Panc1 (cell line): ENCODE measurements around the gene VPS41. TPM values are rescaled to one million over a fixed set of nuclear protein-coding genes. Genes with fewer than 3 reads are reported as not detected.

ENCODE experiments used
- ATAC-seq: fragments of 200-7000 bp; cut with Tn5 transposase; 2 replicates; pipeline ENCODE4 v1.9.1; 2020; ENCODE audit warnings: mild to moderate bottlenecking, moderate library complexity
- BruUV-seq: library from RNA; stranded (reverse); fragments of 400-500 nt; replicated peaks from 2 replicates; lab custom pipeline; 2021; lab: Mats Ljungman, UMichigan
- CTCF ChIA-PET: fragments of 300-600 bp; sonication (Branson Sonifier 250); formaldehyde crosslinking; loops from one replicate; lab custom pipeline; 2022; ENCODE audit warnings: antibody characterized with exemption; lab: Charles Lee
- POLR2A ChIA-PET: fragments of 300-600 bp; sonication (Branson Sonifier 250); formaldehyde crosslinking; loops from one replicate; lab custom pipeline; 2022; ENCODE audit warnings: antibody characterized with exemption; lab: Charles Lee
- DNase-seq: peaks from one replicate; pipeline ENCODE4 v3.0.0-alpha.2; 2010; ENCODE audit warnings: low read depth, low spot score
- H3K27ac ChIP-seq: 2 replicates; pipeline ENCODE4 v1.5.1; 2011; ENCODE audit warnings: mild to moderate bottlenecking, low read length, inconsistent platforms
- H3K27me3 ChIP-seq: fragments of 200-500 bp; sonication (Bioruptor generic); 2 replicates; pipeline ENCODE4 v1.6.0; 2014; ENCODE audit warnings: low read length, inconsistent platforms; ENCODE audit not compliant: control insufficient read depth, insufficient read depth
- H3K36me3 ChIP-seq: fragments of 200-500 bp; sonication (Bioruptor generic); 2 replicates; pipeline ENCODE4 v1.5.1; 2014; ENCODE audit warnings: inconsistent platforms, mild to moderate bottlenecking, low read length, moderate library complexity; ENCODE audit not compliant: control insufficient read depth, insufficient read depth
- H3K4me1 ChIP-seq: 2 replicates; pipeline ENCODE4 v1.5.1; 2011; ENCODE audit warnings: inconsistent platforms, mild to moderate bottlenecking, low read length, moderate library complexity; ENCODE audit not compliant: control insufficient read depth, insufficient read depth
- H3K4me3 ChIP-seq, 2 experiments: 2 replicates each; pipeline ENCODE4 v1.5.1; 2011 to 2012; ENCODE audit warnings: low read depth in 2 of 2, low read length in 2 of 2, mild to moderate bottlenecking in 2 of 2, inconsistent platforms in 1 of 2, moderate library complexity in 1 of 2
- H3K9me3 ChIP-seq: fragments of 200-500 bp; sonication (Bioruptor generic); 2 replicates; pipeline ENCODE4 v1.5.1; 2014; ENCODE audit warnings: low read depth, mild to moderate bottlenecking, inconsistent platforms, low read length, moderate library complexity; ENCODE audit not compliant: control insufficient read depth, insufficient read depth
- POLR2AphosphoS5 ChIP-seq: IDR thresholded peaks from 2 replicates; pipeline ENCODE4 v1.6.1; 2012; ENCODE audit warnings: mild to moderate bottlenecking, low read depth, low read length, moderate library complexity
- SIN3A ChIP-seq: IDR thresholded peaks from 2 replicates; pipeline ENCODE4 v1.6.1; 2012; ENCODE audit warnings: low read depth, mild to moderate bottlenecking, low read length, moderate library complexity, borderline replicate concordance; ENCODE audit not compliant: insufficient read depth
- TCF7L2 ChIP-seq: IDR thresholded peaks from 2 replicates; pipeline ENCODE4 v1.6.1; 2011; ENCODE audit warnings: mild to moderate bottlenecking, low read depth, low read length, inconsistent platforms
- in situ Hi-C: cut with HindIII; loops from 2 replicates; pipeline ENCODE4 v1.10.0; 2016; ENCODE audit warnings: low sequenced_read_pairs, low pct_unique_long_range_greater_than_20kb
- intact Hi-C: fragments of 100-400 bp; cut with micrococcal nuclease; formaldehyde crosslinking; loops from one replicate; pipeline ENCODE4 v1.10.0; 2022; ENCODE audit not compliant: unreplicated experiment
- total RNA-seq: library from RNA; stranded (reverse); gene quantifications from one replicate; pipeline ENCODE4 v1.2.1, GENCODE V29; 2021; ENCODE audit not compliant: unreplicated experiment
- TF ChIP-seq, protein P1 (sequence below): fragments of 450-650 bp; IDR thresholded peaks from 2 replicates; pipeline ENCODE4 v1.5.1; 2017; ENCODE audit warnings: mild to moderate bottlenecking
- TF ChIP-seq, protein P2 (sequence below), 2 experiments: IDR thresholded peaks; 2 replicates each; pipeline ENCODE4 v1.6.1; 2011 to 2012; ENCODE audit warnings: low read depth in 2 of 2, control low read depth in 1 of 2, low read length in 1 of 2, mild to moderate bottlenecking in 1 of 2, moderate library complexity in 1 of 2; ENCODE audit not compliant: insufficient read depth in 1 of 2

The VPS41 gene
- total RNA-seq, 1 experiment from 2014 or later, result 127 TPM

DNA sequence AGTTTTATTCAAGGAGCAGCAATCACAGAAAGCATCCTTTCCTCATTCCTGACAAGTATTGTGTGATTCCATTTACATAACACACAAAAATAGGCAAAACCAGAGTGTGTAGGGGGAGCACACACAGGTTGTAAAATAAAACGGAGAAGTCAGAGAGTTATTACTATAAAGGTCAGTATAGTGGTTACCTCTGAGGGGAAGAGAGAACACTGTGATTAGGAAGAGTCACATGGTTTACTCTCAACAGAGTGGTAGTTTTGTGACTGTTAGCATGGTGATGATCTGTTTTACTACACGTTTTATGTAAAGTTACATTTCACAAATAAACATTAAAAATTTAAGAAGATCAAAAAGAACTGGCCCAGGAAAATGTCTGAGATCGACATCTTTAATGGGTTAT is 74.6 kb downstream of the VPS41 start:
- no peak for TF ChIP-seq POLR2AphosphoS5
- no peak for TF ChIP-seq TCF7L2
- TF ChIP-seq, protein P1, sequence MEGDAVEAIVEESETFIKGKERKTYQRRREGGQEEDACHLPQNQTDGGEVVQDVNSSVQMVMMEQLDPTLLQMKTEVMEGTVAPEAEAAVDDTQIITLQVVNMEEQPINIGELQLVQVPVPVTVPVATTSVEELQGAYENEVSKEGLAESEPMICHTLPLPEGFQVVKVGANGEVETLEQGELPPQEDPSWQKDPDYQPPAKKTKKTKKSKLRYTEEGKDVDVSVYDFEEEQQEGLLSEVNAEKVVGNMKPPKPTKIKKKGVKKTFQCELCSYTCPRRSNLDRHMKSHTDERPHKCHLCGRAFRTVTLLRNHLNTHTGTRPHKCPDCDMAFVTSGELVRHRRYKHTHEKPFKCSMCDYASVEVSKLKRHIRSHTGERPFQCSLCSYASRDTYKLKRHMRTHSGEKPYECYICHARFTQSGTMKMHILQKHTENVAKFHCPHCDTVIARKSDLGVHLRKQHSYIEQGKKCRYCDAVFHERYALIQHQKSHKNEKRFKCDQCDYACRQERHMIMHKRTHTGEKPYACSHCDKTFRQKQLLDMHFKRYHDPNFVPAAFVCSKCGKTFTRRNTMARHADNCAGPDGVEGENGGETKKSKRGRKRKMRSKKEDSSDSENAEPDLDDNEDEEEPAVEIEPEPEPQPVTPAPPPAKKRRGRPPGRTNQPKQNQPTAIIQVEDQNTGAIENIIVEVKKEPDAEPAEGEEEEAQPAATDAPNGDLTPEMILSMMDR, result no peak
- TF ChIP-seq, protein P2, sequence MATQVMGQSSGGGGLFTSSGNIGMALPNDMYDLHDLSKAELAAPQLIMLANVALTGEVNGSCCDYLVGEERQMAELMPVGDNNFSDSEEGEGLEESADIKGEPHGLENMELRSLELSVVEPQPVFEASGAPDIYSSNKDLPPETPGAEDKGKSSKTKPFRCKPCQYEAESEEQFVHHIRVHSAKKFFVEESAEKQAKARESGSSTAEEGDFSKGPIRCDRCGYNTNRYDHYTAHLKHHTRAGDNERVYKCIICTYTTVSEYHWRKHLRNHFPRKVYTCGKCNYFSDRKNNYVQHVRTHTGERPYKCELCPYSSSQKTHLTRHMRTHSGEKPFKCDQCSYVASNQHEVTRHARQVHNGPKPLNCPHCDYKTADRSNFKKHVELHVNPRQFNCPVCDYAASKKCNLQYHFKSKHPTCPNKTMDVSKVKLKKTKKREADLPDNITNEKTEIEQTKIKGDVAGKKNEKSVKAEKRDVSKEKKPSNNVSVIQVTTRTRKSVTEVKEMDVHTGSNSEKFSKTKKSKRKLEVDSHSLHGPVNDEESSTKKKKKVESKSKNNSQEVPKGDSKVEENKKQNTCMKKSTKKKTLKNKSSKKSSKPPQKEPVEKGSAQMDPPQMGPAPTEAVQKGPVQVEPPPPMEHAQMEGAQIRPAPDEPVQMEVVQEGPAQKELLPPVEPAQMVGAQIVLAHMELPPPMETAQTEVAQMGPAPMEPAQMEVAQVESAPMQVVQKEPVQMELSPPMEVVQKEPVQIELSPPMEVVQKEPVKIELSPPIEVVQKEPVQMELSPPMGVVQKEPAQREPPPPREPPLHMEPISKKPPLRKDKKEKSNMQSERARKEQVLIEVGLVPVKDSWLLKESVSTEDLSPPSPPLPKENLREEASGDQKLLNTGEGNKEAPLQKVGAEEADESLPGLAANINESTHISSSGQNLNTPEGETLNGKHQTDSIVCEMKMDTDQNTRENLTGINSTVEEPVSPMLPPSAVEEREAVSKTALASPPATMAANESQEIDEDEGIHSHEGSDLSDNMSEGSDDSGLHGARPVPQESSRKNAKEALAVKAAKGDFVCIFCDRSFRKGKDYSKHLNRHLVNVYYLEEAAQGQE (IDR thresholded peaks at IDR 0.05; ENCODE audit: insufficient read depth in 1 of 2, low read depth in 2 of 2, low read length in 1 of 2), result no peak
- no peak for TF ChIP-seq SIN3A
- Histone ChIP-seq H3K36me3 (no peaks in the 10 kb centered on the region), H3K4me3 (no peak overlapping the region), H3K9me3 (no peaks in the 10 kb centered on the region), H3K27me3 (no peaks in the 10 kb centered on the region), H3K4me1 (peaks cover 5% of the 10 kb centered on the region; the same call in 1 of the 2 replicates), H3K27ac (no peak overlapping the region)
- no peak for DNase-seq
- no peak for ATAC-seq
- in situ Hi-C loops (no loop called here), intact Hi-C loops (no loop called here)
- ChIA-PET CTCF (no interaction called here), POLR2A (no interaction called here)
- no TSS peak for BruUV-seq

DNA sequence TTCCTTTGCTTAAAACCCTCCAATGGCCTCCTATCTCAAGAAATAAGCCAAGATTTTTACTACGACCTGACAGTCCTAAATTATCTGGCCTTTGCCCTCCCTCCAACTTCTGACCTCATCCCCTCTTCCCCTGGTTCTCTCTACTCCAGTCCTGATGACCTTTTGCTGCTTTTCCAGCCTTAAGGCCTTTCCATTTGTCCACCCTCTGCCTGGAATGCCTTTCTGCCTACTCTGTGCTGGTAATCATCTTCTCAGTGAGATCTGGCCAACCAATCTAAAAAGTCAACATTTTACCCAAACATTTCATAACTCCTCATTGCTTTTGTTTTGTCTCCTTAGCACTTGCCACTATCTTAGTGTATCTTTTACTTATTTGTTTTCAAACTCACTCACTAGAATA is 75.7 kb downstream of the VPS41 start:
- CTCF ChIA-PET, result no interaction called here
- in situ Hi-C loops, result no loop called here
- POLR2A ChIA-PET, result no interaction called here
- no peaks in the 10 kb centered on the region for H3K9me3 ChIP-seq
- intact Hi-C loops, result no loop called here
- no peak overlapping the region for H3K27ac ChIP-seq
- no peaks in the 10 kb centered on the region for H3K27me3 ChIP-seq
- no peaks in the 10 kb centered on the region for H3K36me3 ChIP-seq
- peaks cover 5% of the 10 kb centered on the region; the same call in 1 of the 2 replicates for H3K4me1 ChIP-seq
- no TSS peak for BruUV-seq
- TF ChIP-seq, protein P1, result no peak
- TF ChIP-seq, protein P2 (IDR thresholded peaks at IDR 0.05; ENCODE audit: insufficient read depth in 1 of 2, low read depth in 2 of 2, low read length in 1 of 2), result no peak
- TF ChIP-seq SIN3A, result no peak
- TF ChIP-seq TCF7L2, result no peak
- no peak for TF ChIP-seq POLR2AphosphoS5
- no peak for DNase-seq
- no peak overlapping the region for H3K4me3 ChIP-seq
- no peak for ATAC-seq
